NCI-H2227 treated with DMSO at 0.1 percent for 48 hours (cell line): ENCODE results near the gene GTF2H3.
"Not testable (repeated sequence)": the region's sequence is repeated elsewhere in the genome, so short reads cannot be mapped to it uniquely, and the experiment has no call there.

Experiments
- DNase-seq: peaks from one replicate; lab custom pipeline; 2025; lab: John Stamatoyannopoulos, UW

The GTF2H3 gene

GRCh38 chr12:123633379-123634141 lies at the start of gene GTF2H3, which contains the start of gene EIF2B1:
GTF2H3 (plus strand) TSS chr12:123633829; CDS start chr12:123633860, 31 bp downstream.
EIF2B1 (minus strand) TSS chr12:123633686; CDS start chr12:123633557, 129 bp downstream.
- DNase-seq, result peak; percentile 98

- no peak for DNase-seq
Observed at GRCh38 chr12:123591702-123592481, 41.7 kb upstream of the GTF2H3 start.

- no peak for DNase-seq
Observed at GRCh38 chr12:123595729-123596128, 37.9 kb upstream of the GTF2H3 start.

- DNase-seq, result no peak
Observed at GRCh38 chr12:123597100-123597499, 36.5 kb upstream of the GTF2H3 start.

GRCh38 chr12:123598522-123598921 lies 35.1 kb upstream of the GTF2H3 start:
- DNase-seq, result no peak

- DNase-seq, result no peak
Observed at GRCh38 chr12:123599310-123599709, 34.3 kb upstream of the GTF2H3 start.

GRCh38 chr12:123599721-123600120 lies 33.9 kb upstream of the GTF2H3 start:
- no peak for DNase-seq

- peak; percentile 81 for DNase-seq
Observed at GRCh38 chr12:123601602-123602489, 31.8 kb upstream of the GTF2H3 start, which contains the start of gene DDX55. DDX55 (plus strand) TSS chr12:123602099; CDS start chr12:123602149, 50 bp downstream.

GRCh38 chr12:123602651-123603195 lies 30.9 kb upstream of the GTF2H3 start:
- no peak for DNase-seq

GRCh38 chr12:123603495-123603894 lies 30.1 kb upstream of the GTF2H3 start:
- not testable (repeated sequence) for DNase-seq

- DNase-seq, result no peak
Observed at GRCh38 chr12:123607756-123608155, 25.9 kb upstream of the GTF2H3 start.

GRCh38 chr12:123608182-123608581 lies 25.4 kb upstream of the GTF2H3 start:
- no peak for DNase-seq

- DNase-seq, result no peak
Observed at GRCh38 chr12:123614110-123614509, 19.5 kb upstream of the GTF2H3 start.

GRCh38 chr12:123614531-123614930 lies 19.1 kb upstream of the GTF2H3 start:
- DNase-seq, result no peak

GRCh38 chr12:123617144-123617543 lies 16.5 kb upstream of the GTF2H3 start:
- no peak for DNase-seq

- DNase-seq, result no peak
Observed at GRCh38 chr12:123617580-123617979, 16.0 kb upstream of the GTF2H3 start.

- DNase-seq, result no peak
Observed at GRCh38 chr12:123621101-123621500, 12.5 kb upstream of the GTF2H3 start.

GRCh38 chr12:123621619-123622530 lies 11.8 kb upstream of the GTF2H3 start:
- DNase-seq, result no peak

GRCh38 chr12:123634142-123634561 lies 523 bp downstream of the GTF2H3 start:
- DNase-seq, result no peak

- no peak for DNase-seq
Observed at GRCh38 chr12:123643911-123644310, 10.3 kb downstream of the GTF2H3 start.

- DNase-seq, result no peak
Observed at GRCh38 chr12:123645380-123645779, 11.8 kb downstream of the GTF2H3 start.
